DOHH2 (cell line): ENCODE measurements around the gene ELAVL2.

Experiments used
- EZH2phosphoT487 ChIP-seq: fragments of 200-600 bp; sonication (generic); IDR thresholded peaks from 2 replicates; pipeline ENCODE4 v1.6.1; 2017; ENCODE audit warnings: borderline replicate concordance, mild to moderate bottlenecking, antibody characterized with exemption, low read length, moderate library complexity, mixed read lengths
- TF ChIP-seq, protein P1 (sequence below): fragments of 200-600 bp; sonication (generic); IDR thresholded peaks from one replicate; pipeline ENCODE4 v1.5.1; 2014; ENCODE audit warnings: antibody characterized with exemption, mild to moderate bottlenecking, low read depth, low read length; ENCODE audit not compliant: poor library complexity, severe bottlenecking

DNA sequence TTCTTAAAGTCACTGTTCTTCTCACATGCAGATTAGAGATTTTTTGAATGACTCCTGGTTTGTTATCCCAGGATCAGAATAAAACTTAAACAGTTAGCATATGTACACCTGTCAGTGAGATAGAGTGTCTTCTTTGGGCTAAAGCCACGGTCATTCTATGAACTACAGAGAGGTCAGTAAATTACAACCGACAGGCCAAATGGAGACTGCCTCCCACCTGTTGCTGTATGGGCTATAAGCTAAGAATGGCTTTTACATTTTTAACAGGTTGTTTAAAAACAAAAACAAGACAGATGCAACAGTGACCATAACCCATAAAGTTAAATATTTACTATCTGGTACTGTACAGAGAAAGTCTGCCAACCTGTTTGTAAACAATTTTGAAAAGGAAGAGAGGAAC lies 125.7 kb downstream of the ELAVL2 start:
- TF ChIP-seq, protein P1, sequence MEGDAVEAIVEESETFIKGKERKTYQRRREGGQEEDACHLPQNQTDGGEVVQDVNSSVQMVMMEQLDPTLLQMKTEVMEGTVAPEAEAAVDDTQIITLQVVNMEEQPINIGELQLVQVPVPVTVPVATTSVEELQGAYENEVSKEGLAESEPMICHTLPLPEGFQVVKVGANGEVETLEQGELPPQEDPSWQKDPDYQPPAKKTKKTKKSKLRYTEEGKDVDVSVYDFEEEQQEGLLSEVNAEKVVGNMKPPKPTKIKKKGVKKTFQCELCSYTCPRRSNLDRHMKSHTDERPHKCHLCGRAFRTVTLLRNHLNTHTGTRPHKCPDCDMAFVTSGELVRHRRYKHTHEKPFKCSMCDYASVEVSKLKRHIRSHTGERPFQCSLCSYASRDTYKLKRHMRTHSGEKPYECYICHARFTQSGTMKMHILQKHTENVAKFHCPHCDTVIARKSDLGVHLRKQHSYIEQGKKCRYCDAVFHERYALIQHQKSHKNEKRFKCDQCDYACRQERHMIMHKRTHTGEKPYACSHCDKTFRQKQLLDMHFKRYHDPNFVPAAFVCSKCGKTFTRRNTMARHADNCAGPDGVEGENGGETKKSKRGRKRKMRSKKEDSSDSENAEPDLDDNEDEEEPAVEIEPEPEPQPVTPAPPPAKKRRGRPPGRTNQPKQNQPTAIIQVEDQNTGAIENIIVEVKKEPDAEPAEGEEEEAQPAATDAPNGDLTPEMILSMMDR: no peak
- no peak for TF ChIP-seq EZH2phosphoT487
